HepG2 (cell line): Measurements from ENCODE around the gene MOV10L1. TPM values are rescaled to one million over a fixed set of nuclear protein-coding genes. Genes with fewer than 3 reads are reported as not detected.

ENCODE experiments used
- CEBPB ChIP-seq: IDR thresholded peaks from 2 replicates; pipeline ENCODE4 v1.6.1; 2011; ENCODE audit warnings: low read depth, low read length, improper control_type of control experiment, borderline replicate concordance
- CSRNP2 ChIP-seq: sonication (generic); formaldehyde crosslinking; conservative IDR thresholded peaks from 2 replicates; pipeline ENCODE4 v1.8.0; 2022; ENCODE audit warnings: low read depth, missing genetic modification reagents
- E2F1 ChIP-seq: sonication (generic); formaldehyde crosslinking; IDR thresholded peaks from 2 replicates; pipeline ENCODE4 v1.5.0; 2020; ENCODE audit warnings: missing genetic modification reagents
- FOXM1 ChIP-seq: sonication (generic); formaldehyde crosslinking; IDR thresholded peaks from 2 replicates; pipeline ENCODE4 v1.5.0; 2020; ENCODE audit warnings: missing genetic modification reagents
- FOXO1 ChIP-seq: sonication (generic); formaldehyde crosslinking; IDR thresholded peaks from 2 replicates; pipeline ENCODE4 v1.4.0; 2020; ENCODE audit warnings: missing genetic modification reagents
- GPN1 ChIP-seq: sonication (generic); formaldehyde crosslinking; IDR thresholded peaks from 2 replicates; pipeline ENCODE4 v1.5.1; 2020; ENCODE audit warnings: missing genetic modification reagents, borderline replicate concordance
- HDAC1 ChIP-seq: sonication (generic); formaldehyde crosslinking; IDR thresholded peaks from 2 replicates; pipeline ENCODE4 v1.5.1; 2020; ENCODE audit warnings: mild to moderate bottlenecking, missing genetic modification reagents
- HIC2 ChIP-seq: sonication (generic); formaldehyde crosslinking; IDR thresholded peaks from 2 replicates; pipeline ENCODE4 v1.9.0; 2022; ENCODE audit warnings: low read depth, missing genetic modification reagents
- HMGA1 ChIP-seq: sonication (generic); formaldehyde crosslinking; conservative IDR thresholded peaks from 2 replicates; pipeline ENCODE4 v1.4.0; 2020; ENCODE audit warnings: missing genetic modification reagents
- HOXA7 ChIP-seq: sonication (generic); formaldehyde crosslinking; IDR thresholded peaks from 2 replicates; pipeline ENCODE4 v1.8.1; 2022; ENCODE audit warnings: mild to moderate bottlenecking, missing genetic modification reagents, moderate library complexity
- NFKBIZ ChIP-seq: IDR thresholded peaks from 2 replicates; pipeline ENCODE4 v1.6.1; 2018; ENCODE audit warnings: missing genetic modification reagents, missing compliant biosample characterization
- PRPF4 ChIP-seq: fragments of 200-400 bp; formaldehyde crosslinking; IDR thresholded peaks from 2 replicates; pipeline ENCODE4 v1.6.1; 2016; ENCODE audit warnings: low read length, low read depth; ENCODE audit not compliant: poor library complexity, severe bottlenecking
- SIN3B ChIP-seq: fragments of 150-350 bp; IDR thresholded peaks from 2 replicates; pipeline ENCODE4 v1.6.1; 2014; ENCODE audit warnings: low read length
- THAP9 ChIP-seq: sonication (generic); formaldehyde crosslinking; IDR thresholded peaks from 2 replicates; pipeline ENCODE4; 2020; ENCODE audit warnings: missing genetic modification reagents, mild to moderate bottlenecking, borderline replicate concordance
- THYN1 ChIP-seq: sonication (generic); formaldehyde crosslinking; IDR thresholded peaks from 2 replicates; pipeline ENCODE4 v1.8.1; 2023; ENCODE audit warnings: low read depth, mild to moderate bottlenecking, moderate library complexity, missing genetic modification reagents, borderline replicate concordance
- U2AF2 ChIP-seq: fragments of 200-400 bp; formaldehyde crosslinking; IDR thresholded peaks from 2 replicates; pipeline ENCODE4 v1.6.1; 2017; ENCODE audit warnings: low read depth, mild to moderate bottlenecking, low read length
- ZNF12 ChIP-seq: sonication (generic); formaldehyde crosslinking; IDR thresholded peaks from 2 replicates; pipeline ENCODE4 v1.5.0; 2020; ENCODE audit warnings: missing genetic modification reagents
- ZNF124 ChIP-seq: sonication (generic); formaldehyde crosslinking; IDR thresholded peaks from 2 replicates; pipeline ENCODE4 v1.4.0; 2020; ENCODE audit warnings: missing genetic modification reagents
- ZNF20 ChIP-seq: sonication (generic); formaldehyde crosslinking; IDR thresholded peaks from 2 replicates; pipeline ENCODE4 v1.4.0; 2020; ENCODE audit warnings: mild to moderate bottlenecking, moderate library complexity, missing genetic modification reagents
- ZNF451 ChIP-seq: sonication (generic); formaldehyde crosslinking; IDR thresholded peaks from 2 replicates; pipeline ENCODE4 v1.5.0; 2020; ENCODE audit warnings: mild to moderate bottlenecking, missing genetic modification reagents
- ZNF598 ChIP-seq: sonication (generic); formaldehyde crosslinking; IDR thresholded peaks from 2 replicates; pipeline ENCODE4 v1.5.1; 2020; ENCODE audit warnings: mild to moderate bottlenecking, missing genetic modification reagents, borderline replicate concordance
- ZNF629 ChIP-seq: sonication (generic); formaldehyde crosslinking; conservative IDR thresholded peaks from 2 replicates; pipeline ENCODE4 v1.5.0; 2020; ENCODE audit warnings: missing genetic modification reagents
- ZNF737 ChIP-seq: sonication (generic); formaldehyde crosslinking; IDR thresholded peaks from 2 replicates; pipeline ENCODE4 v1.5.0; 2020; ENCODE audit warnings: missing genetic modification reagents, mild to moderate bottlenecking, borderline replicate concordance
- ZNF782 ChIP-seq: sonication (generic); formaldehyde crosslinking; IDR thresholded peaks from 2 replicates; pipeline ENCODE4 v1.4.0; 2020; ENCODE audit warnings: missing genetic modification reagents, mild to moderate bottlenecking, borderline replicate concordance
- polyA plus RNA-seq, 8 experiments: library from polyadenylated mRNA; depleted of rRNA in 3 of 8; stranded (reverse) in 7 of 8; unstranded in 1 of 8; fragments of >200 nt; fragmentation: Illumina TruSeq in 4 of 8; extraction: Trizol in 4 of 8; gene quantifications; 2 replicates each; pipeline versions ENCODE4 v1.2.1 to v1.2.3, GENCODE V29; 2011 to 2016; ENCODE audit warnings: low read depth in 4 of 8, missing spikeins in 1 of 8, mixed read lengths in 1 of 8; ENCODE audit not compliant: insufficient read depth in 1 of 8
- total RNA-seq, 5 experiments: library from RNA; depleted of rRNA; stranded (reverse); fragments of >200 nt; fragmentation: Illumina TruSeq; extraction: Trizol; gene quantifications; 2 replicates each; pipeline ENCODE4 v1.2.3, GENCODE V29; 2016; ENCODE audit warnings: low read depth in 1 of 5

The MOV10L1 gene
- total and polyA plus RNA-seq, 2 of the 13 experiments (the other 11 are each of a cell fraction or from before 2014, with no cell fraction given): 0.11 to 0.12 TPM

GRCh38 chr22:50145721-50146438 lies 56.1 kb downstream of the MOV10L1 start (continued):
- TF ChIP-seq THAP9 (CRISPR knock-in tag): no peak
- no peak for TF ChIP-seq ZNF629 (CRISPR knock-in tag)
- TF ChIP-seq FOXM1 (CRISPR knock-in tag): no peak
- TF ChIP-seq E2F1 (CRISPR knock-in tag): no peak
- TF ChIP-seq ZNF12 (CRISPR knock-in tag): no peak
- no peak for TF ChIP-seq NFKBIZ (CRISPR knock-in tag)
- TF ChIP-seq HOXA7: peak; percentile 59; the same call in 1 of the 2 replicates
- no peak for TF ChIP-seq ZNF737
- no peak for TF ChIP-seq ZNF782 (CRISPR knock-in tag)
- peak; percentile 30; the same call in 1 of the 2 replicates for TF ChIP-seq FOXO1
- no peak for TF ChIP-seq CSRNP2
- no peak for TF ChIP-seq PRPF4
- no peak for TF ChIP-seq ZNF124 (CRISPR knock-in tag)
- TF ChIP-seq U2AF2: no peak
- TF ChIP-seq HDAC1 (CRISPR knock-in tag): peak; percentile 76
- peak; percentile 13; the same call in 1 of the 2 replicates for TF ChIP-seq ZNF598 (CRISPR knock-in tag)
- no peak for TF ChIP-seq ZNF20 (CRISPR knock-in tag)
- 0 out of 2 replicates have a peak, but pooled peaks have one; percentile 46 for TF ChIP-seq THYN1 (CRISPR knock-in tag)
- no peak for TF ChIP-seq SIN3B
- TF ChIP-seq CEBPB: no peak
- TF ChIP-seq HMGA1 (CRISPR knock-in tag): no peak
- TF ChIP-seq GPN1 (CRISPR knock-in tag): no peak
- TF ChIP-seq ZNF451 (CRISPR knock-in tag): no peak
- TF ChIP-seq HIC2 (CRISPR knock-in tag): no peak
